ENCODE measurements around the gene ARPC4. TPM values are rescaled to one million over a fixed set of nuclear protein-coding genes. Genes with fewer than 3 reads are reported as not detected.
A peak's percentile ranks its signal among the peaks of the same experiment; 100 is the strongest.

The ARPC4 gene
- total RNA-seq, 1 experiment from 2014 or later = 239 TPM

DNA sequence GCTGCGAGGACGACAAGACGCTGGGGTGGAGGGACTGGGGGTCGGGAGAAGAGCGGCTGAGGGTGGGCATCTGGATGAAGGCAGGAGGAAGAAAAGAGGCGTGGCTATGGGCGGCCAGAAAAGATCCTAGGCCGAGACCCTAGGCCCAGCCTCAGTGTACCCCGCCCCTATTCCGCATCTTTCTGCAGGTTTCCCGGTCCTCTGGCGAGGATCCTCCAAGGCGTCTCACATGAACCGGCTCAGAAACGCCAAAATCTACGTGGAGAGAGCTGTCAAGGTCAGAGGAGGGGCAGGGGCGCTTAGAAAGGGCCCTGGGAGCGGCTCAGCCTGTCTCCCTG lies 17.5 kb downstream of the ARPC4 start:
- peaks cover 4% of the 10 kb centered on the region for H3K36me3 ChIP-seq (replicated peaks; ENCODE audit: control insufficient read depth, insufficient read depth, low read length)
- DNase-seq = peak; percentile 83
- peaks cover 8% of the 10 kb centered on the region; the same call in 1 of the 2 replicates for H3K27me3 ChIP-seq (ENCODE audit: control insufficient read depth, insufficient read depth, low read length)
- H3K4me3 ChIP-seq (ENCODE audit: insufficient read depth, low read depth, low read length) = peak overlapping the region; percentile 67

DNA sequence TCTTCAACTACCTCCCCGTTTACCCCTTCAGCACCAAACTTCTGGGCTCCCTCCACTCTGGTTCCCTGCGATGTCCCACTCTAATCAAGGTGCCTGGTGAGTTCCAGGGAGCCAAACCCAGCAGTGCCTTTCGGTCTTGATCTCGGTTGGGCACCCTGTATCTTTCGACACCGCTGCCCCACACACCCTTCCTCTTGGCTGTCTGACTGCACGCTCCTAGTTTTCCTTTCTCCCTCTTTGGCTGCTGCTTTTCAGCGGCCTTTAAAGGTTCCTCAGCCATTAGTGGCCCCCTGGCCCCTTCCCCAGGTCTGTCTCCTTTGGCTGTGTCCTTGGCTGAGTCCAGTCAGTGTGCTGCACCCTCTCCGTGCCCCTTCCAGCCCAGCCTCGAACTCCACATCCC lies 18.0 kb downstream of the ARPC4 start:
- Histone ChIP-seq H3K36me3 (replicated peaks; ENCODE audit: control insufficient read depth, insufficient read depth, low read length) (peaks cover 2% of the 10 kb centered on the region; the same call in 1 of the 2 replicates), H3K4me3 (ENCODE audit: insufficient read depth, low read depth, low read length) (peak overlapping the region; percentile 67; the same call in 1 of the 2 replicates), H3K27me3 (ENCODE audit: control insufficient read depth, insufficient read depth, low read length) (peaks cover 8% of the 10 kb centered on the region; the same call in 1 of the 2 replicates)
- no peak for DNase-seq

DNA sequence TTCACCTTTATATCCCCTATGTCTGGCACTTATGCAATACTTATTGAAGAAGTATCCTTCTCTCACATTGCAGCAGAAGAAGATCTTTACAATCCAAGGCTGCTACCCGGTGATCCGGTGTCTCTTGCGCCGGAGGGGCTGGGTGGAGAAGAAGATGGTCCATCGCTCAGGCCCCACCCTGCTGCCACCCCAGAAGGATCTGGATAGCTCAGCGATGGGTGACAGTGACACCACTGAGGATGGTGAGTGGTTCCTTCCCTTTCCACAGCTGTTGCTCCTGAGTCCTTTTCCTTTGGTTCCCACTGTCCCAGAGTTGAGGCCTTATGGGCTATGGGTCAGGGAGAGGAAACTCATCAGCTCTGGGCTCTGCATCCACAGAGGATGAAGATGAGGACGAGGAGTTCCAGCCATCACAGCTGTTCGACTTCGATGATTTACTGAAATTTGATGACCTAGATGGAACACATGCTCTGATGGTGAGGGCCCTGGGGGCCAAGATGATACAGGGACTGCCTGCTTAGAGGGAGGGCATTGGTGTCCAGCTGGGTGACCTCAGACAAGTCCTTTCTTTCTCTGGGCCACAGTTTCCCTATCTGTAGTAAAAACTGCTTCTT lies 20.1 kb downstream of the ARPC4 start:
- H3K36me3 ChIP-seq (replicated peaks; ENCODE audit: control insufficient read depth, insufficient read depth, low read length) = no peaks in the 10 kb centered on the region
- H3K4me3 ChIP-seq (ENCODE audit: insufficient read depth, low read depth, low read length) = no peak overlapping the region
- DNase-seq = no peak
- peaks cover 8% of the 10 kb centered on the region; the same call in 1 of the 2 replicates for H3K27me3 ChIP-seq (ENCODE audit: control insufficient read depth, insufficient read depth, low read length)

DNA sequence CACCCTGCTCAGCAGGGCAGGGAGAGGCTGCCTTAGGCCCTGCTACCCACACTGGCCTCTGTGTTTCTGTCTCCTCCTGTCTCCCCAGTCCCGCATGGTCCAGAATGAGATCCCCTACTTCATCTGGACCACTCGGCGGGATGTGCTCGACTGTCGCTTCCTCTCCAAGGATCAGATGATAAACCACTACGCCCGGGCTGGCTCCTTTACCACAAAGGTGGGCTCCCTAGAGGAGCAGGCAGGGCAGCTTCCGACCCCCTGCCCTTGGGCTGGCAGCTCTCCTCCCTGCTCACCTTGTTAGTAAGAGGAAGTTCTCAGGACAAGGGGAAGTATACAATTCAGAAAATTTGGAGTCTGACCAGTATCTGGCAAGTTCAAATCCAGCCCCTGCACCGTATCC lies 23.1 kb downstream of the ARPC4 start:
- no peaks in the 10 kb centered on the region; the same call in 1 of the 2 replicates for H3K27me3 ChIP-seq (ENCODE audit: control insufficient read depth, insufficient read depth, low read length)
- no peak for DNase-seq
- H3K36me3 ChIP-seq (replicated peaks; ENCODE audit: control insufficient read depth, insufficient read depth, low read length) = no peaks in the 10 kb centered on the region
- H3K4me3 ChIP-seq (ENCODE audit: insufficient read depth, low read depth, low read length) = no peak overlapping the region

DNA sequence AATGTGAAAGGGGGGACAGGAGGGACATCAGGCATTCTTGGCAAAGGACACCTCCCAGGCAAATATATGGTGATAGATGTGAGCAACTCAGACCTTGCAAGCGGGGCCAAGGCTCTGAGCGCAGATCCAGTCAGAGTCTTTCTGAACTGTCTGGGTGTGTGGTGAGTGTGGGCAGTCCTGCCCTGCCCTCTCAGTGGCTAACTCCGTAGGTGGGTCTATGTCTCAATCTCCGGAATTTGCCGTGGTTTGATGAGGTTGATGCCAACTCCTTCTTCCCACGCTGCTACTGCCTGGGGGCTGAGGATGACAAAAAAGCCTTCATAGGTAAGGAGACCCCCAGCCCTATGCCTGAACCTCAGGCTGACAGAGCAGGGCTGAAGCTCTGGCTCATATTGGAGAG lies 24.6 kb downstream of the ARPC4 start:
- Histone ChIP-seq H3K36me3 (replicated peaks; ENCODE audit: control insufficient read depth, insufficient read depth, low read length) (no peaks in the 10 kb centered on the region), H3K4me3 (ENCODE audit: insufficient read depth, low read depth, low read length) (no peak overlapping the region), H3K27me3 (ENCODE audit: control insufficient read depth, insufficient read depth, low read length) (no peaks in the 10 kb centered on the region; the same call in 1 of the 2 replicates)
- no peak for DNase-seq

DNA sequence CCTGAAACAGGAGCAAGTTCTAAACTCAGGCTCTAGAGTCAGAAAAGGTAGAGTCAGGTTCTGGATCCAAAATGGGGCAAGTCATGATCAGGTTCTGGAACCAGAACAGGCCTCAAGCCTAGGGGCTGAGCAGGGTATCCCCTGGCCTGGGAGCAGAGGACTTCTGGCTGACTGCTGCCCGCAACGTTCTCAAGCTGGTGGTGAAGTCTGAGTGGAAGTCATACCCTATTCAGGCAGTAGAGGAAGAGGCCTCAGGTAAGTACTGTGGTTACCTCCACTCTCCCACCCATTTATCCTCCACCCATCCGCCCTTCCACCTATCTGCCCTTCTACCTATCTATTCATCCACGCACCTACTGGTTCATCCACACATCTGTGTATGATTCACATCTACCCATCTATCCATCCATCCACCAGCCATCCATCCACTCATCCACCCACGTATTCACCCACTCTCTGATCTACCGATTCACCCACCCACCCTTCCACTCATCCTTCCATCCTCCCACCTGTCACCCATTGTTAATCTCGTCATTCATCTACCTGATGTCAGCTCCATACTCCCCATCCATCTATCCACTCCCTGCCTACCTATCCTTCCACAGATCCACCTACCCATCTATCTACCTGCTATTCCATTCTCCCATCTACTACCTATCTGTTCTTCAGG lies 25.9 kb downstream of the ARPC4 start:
- no peaks in the 10 kb centered on the region for H3K36me3 ChIP-seq (replicated peaks; ENCODE audit: control insufficient read depth, insufficient read depth, low read length)
- no peaks in the 10 kb centered on the region; the same call in 1 of the 2 replicates for H3K27me3 ChIP-seq (ENCODE audit: control insufficient read depth, insufficient read depth, low read length)
- H3K4me3 ChIP-seq (ENCODE audit: insufficient read depth, low read depth, low read length) = no peak overlapping the region
- DNase-seq = no peak

DNA sequence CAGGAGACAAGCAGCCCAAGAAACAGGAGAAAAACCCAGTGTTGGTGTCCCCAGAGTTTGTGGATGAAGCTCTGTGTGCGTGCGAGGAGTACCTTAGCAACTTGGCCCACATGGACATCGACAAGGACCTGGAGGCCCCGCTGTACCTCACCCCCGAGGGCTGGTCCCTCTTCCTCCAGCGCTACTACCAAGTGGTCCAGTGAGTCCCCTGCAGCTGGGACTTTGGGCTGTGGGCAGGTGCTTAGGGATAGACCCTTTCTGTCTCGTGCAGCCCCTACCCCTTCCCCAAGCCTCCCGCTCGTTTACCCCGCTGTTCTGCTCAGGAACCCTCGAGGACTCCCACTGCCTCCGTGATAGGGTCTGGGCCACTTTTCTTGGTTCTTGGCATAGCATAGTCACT lies 27.7 kb downstream of the ARPC4 start:
- no peaks in the 10 kb centered on the region; the same call in 1 of the 2 replicates for H3K27me3 ChIP-seq (ENCODE audit: control insufficient read depth, insufficient read depth, low read length)
- H3K36me3 ChIP-seq (replicated peaks; ENCODE audit: control insufficient read depth, insufficient read depth, low read length) = no peaks in the 10 kb centered on the region
- no peak overlapping the region for H3K4me3 ChIP-seq (ENCODE audit: insufficient read depth, low read depth, low read length)
- no peak for DNase-seq

DNA sequence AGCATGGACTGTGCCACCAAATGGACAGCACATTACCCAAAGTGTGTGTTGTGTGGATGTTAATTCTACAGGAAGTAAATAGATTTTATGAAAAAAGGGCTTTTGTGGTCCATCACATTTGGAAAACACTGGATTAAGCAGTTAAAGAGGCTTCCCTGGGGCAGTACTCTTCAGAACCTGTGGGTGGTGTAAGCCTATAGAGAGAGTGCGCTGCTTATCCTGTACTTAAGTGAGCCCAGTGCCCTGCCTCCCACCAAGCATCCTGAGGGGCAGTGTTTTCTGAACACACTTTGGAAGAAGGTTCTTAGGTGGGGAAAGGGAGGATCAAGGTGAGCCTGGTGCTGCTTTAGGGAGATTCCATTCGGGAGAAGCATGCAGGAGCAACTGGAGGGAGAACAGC lies 28.1 kb downstream of the ARPC4 start:
- peak; percentile 82 for DNase-seq
- no peak overlapping the region for H3K4me3 ChIP-seq (ENCODE audit: insufficient read depth, low read depth, low read length)
- no peaks in the 10 kb centered on the region; the same call in 1 of the 2 replicates for H3K36me3 ChIP-seq (replicated peaks; ENCODE audit: control insufficient read depth, insufficient read depth, low read length)
- no peaks in the 10 kb centered on the region; the same call in 1 of the 2 replicates for H3K27me3 ChIP-seq (ENCODE audit: control insufficient read depth, insufficient read depth, low read length)

DNA sequence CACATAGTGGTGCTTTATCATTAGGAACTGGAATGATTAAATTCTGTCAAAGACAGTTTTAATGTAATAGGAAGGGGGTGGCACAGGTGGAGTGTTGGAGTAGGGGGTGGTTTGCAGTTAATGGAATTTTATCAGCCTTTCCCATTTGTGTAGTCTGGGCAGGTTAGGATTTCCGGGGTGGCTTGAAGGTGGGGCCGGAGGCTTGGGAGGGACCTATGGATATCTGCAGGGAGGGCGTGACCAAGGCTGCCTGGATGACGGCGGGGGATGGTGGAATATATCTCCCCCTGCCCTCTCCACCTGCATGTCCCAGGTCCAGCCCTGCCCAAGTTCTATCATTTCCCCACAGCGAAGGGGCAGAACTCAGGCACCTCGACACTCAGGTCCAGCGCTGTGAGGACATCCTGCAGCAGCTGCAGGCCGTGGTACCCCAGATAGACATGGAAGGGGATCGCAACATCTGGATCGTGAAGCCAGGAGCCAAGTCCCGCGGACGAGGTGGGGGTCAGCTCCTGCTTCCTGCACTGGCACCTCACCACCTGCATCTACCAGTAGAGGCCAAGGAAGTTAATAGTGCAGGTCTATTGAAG lies 32.7 kb downstream of the ARPC4 start:
- Histone ChIP-seq H3K27me3 (ENCODE audit: control insufficient read depth, insufficient read depth, low read length) (no peaks in the 10 kb centered on the region), H3K4me3 (ENCODE audit: insufficient read depth, low read depth, low read length) (no peak overlapping the region), H3K36me3 (replicated peaks; ENCODE audit: control insufficient read depth, insufficient read depth, low read length) (no peaks in the 10 kb centered on the region; the same call in 1 of the 2 replicates)
- no peak for DNase-seq

DNA sequence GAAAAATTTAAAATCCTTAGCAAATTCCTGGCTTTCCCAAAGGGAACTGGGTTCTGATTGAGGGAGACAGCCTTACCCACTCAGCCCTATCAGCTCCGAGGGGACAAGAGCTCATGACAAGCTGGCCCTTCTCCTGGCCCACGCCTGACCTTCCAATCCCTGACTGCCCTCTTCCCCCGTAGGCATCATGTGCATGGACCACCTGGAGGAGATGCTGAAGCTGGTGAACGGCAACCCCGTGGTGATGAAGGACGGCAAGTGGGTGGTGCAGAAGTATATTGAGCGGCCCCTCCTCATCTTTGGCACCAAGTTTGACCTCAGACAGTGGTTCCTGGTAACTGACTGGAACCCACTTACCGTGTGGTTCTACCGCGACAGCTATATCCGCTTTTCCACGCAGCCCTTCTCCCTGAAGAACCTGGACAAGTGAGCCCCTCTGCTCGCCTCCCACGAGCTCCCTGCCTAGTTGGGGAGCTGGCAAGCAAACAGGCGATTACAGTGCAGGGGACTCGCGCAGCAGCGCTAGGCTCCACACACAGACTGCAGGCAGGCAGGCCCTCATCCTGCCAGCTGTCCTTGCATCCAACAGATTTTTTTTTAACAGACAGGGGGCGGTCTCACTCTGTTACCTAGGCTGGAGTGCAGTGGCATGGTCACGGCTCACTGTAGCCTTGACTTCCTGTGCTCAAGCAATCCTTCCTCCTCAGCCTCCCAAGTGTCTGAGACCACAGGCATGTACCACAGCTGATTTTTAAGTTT lies 34.1 kb downstream of the ARPC4 start:
- peak; percentile 82 for DNase-seq
- Histone ChIP-seq H3K36me3 (replicated peaks; ENCODE audit: control insufficient read depth, insufficient read depth, low read length) (no peaks in the 10 kb centered on the region; the same call in 1 of the 2 replicates), H3K4me3 (ENCODE audit: insufficient read depth, low read depth, low read length) (no peak overlapping the region), H3K27me3 (ENCODE audit: control insufficient read depth, insufficient read depth, low read length) (no peaks in the 10 kb centered on the region)

DNA sequence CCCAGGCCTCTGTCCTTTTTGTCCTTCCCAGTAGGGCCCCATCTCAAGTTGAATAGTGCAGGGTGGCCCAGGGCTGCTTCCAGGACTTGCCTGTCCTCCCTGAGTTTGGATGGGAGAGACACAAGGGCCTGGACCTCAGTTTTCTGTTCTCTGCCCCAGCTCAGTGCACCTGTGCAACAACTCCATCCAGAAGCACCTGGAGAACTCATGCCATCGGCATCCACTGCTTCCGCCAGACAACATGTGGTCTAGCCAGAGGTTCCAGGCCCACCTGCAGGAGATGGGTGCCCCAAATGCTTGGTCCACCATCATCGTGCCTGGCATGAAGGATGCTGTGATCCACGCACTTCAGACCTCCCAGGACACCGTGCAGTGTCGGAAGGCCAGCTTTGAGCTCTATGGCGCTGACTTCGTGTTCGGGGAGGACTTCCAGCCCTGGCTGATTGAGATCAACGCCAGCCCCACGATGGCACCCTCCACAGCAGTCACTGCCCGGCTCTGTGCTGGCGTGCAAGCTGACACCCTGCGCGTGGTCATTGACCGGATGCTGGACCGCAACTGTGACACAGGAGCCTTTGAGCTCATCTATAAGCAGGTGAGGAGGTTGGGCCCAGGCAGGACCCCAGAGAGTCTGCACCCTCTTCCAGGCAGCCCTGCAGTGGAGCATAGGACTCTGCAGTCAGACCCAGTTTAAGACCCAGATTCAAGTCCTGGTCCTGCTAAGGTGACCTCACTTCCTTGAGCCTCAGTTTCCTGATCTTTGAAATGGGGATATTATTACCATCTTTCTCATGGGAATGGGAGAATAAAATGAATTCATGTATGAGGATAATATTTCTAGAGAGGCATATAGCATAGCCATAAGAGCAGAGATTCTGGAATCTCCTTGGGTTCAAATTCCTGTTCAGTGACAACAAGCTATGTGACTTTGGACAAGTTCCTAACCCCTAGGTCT lies 36.2 kb downstream of the ARPC4 start:
- no peaks in the 10 kb centered on the region; the same call in 1 of the 2 replicates for H3K36me3 ChIP-seq (replicated peaks; ENCODE audit: control insufficient read depth, insufficient read depth, low read length)
- H3K27me3 ChIP-seq (ENCODE audit: control insufficient read depth, insufficient read depth, low read length) = no peaks in the 10 kb centered on the region
- no peak for DNase-seq
- H3K4me3 ChIP-seq (ENCODE audit: insufficient read depth, low read depth, low read length) = no peak overlapping the region

DNA sequence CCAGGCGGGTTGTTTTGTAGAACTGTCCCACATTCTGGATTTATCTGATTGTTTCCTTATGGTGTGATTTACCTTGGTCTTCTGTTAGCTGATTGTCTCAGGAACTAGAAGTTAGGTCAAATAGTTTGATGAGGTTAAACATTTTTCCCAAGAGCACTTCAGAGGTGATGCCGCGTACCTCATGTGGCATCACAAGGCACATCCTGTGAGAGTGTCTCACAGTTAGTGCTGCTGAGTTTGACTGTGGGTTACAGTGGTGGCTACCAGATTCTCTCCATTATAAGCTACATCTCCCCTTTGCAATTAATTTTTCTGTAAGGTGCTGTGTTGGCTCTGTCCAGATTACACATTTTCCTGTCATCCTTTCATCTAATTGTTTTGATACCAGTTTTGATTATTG lies 38.4 kb downstream of the ARPC4 start:
- H3K36me3 ChIP-seq (replicated peaks; ENCODE audit: control insufficient read depth, insufficient read depth, low read length) = peaks cover 2% of the 10 kb centered on the region
- no peak for DNase-seq
- H3K4me3 ChIP-seq (ENCODE audit: insufficient read depth, low read depth, low read length) = no peak overlapping the region
- no peaks in the 10 kb centered on the region for H3K27me3 ChIP-seq (ENCODE audit: control insufficient read depth, insufficient read depth, low read length)

DNA sequence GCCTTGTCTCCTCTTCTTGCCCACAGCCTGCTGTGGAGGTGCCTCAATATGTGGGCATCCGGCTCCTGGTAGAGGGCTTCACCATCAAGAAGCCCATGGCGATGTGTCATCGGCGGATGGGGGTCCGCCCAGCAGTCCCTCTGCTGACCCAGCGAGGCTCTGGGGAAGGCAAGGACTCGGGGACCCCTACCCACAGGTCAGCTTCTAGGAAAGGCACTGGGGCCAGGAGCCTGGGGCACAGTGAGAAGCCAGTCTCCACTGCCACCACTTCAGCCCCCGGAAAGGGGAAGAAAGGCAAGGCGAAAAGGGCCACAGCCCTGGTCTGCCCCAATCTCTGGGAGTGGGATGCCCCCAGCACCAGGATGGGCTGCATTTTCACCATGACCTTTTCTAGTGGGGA lies 40.2 kb downstream of the ARPC4 start:
- no peak for DNase-seq
- H3K27me3 ChIP-seq (ENCODE audit: control insufficient read depth, insufficient read depth, low read length) = no peaks in the 10 kb centered on the region
- peaks cover 2% of the 10 kb centered on the region for H3K36me3 ChIP-seq (replicated peaks; ENCODE audit: control insufficient read depth, insufficient read depth, low read length)
- H3K4me3 ChIP-seq (ENCODE audit: insufficient read depth, low read depth, low read length) = no peak overlapping the region

Data from H7 (cell line).